Loucy (cell line): Measurements from ENCODE around the gene IL1F10.

Experiments used
- H2AFZ ChIP-seq: fragments of 200-600 bp; sonication (generic); 2 replicates; pipeline ENCODE4 v1.6.0; 2016; ENCODE audit warnings: antibody characterized with exemption, mild to moderate bottlenecking, low read length, moderate library complexity
- H3F3A ChIP-seq: fragments of 200-600 bp; 2 replicates; pipeline ENCODE4 v1.6.0; 2016; ENCODE audit warnings: antibody characterized with exemption, low read depth, mild to moderate bottlenecking
- H3K27me3 ChIP-seq: fragments of 200-600 bp; sonication (generic); 2 replicates; pipeline ENCODE4 v1.6.1; 2014; ENCODE audit warnings: low read length, mild to moderate bottlenecking; ENCODE audit not compliant: insufficient read depth, poor library complexity, severe bottlenecking
- H3K36me3 ChIP-seq: fragments of 200-600 bp; sonication (generic); 2 replicates; pipeline ENCODE4 v1.6.1; 2016; ENCODE audit warnings: low read length; ENCODE audit not compliant: insufficient read depth
- H3K4me1 ChIP-seq: fragments of 200-600 bp; sonication (generic); 2 replicates; pipeline ENCODE4 v1.5.1; 2014; ENCODE audit warnings: low read length, mild to moderate bottlenecking; ENCODE audit not compliant: insufficient read depth, poor library complexity, severe bottlenecking
- H3K4me2 ChIP-seq: fragments of 200-600 bp; sonication (generic); 2 replicates; pipeline ENCODE4 v1.6.0; 2014; ENCODE audit warnings: antibody characterized with exemption, low read length, low read depth, mild to moderate bottlenecking; ENCODE audit not compliant: poor library complexity, severe bottlenecking
- H3K4me3 ChIP-seq: fragments of 200-600 bp; sonication (generic); 2 replicates; pipeline ENCODE4 v1.5.1; 2014; ENCODE audit warnings: low read length, mild to moderate bottlenecking, mixed read lengths; ENCODE audit not compliant: poor library complexity, severe bottlenecking
- H3K79me2 ChIP-seq: fragments of 200-600 bp; sonication (generic); 2 replicates; pipeline ENCODE4 v1.6.1; 2014; ENCODE audit warnings: low read length; ENCODE audit not compliant: insufficient read depth
- H3K9ac ChIP-seq: fragments of 200-600 bp; sonication (generic); 2 replicates; pipeline ENCODE4 v1.6.0; 2014; ENCODE audit warnings: mild to moderate bottlenecking, low read depth, low read length, moderate library complexity; ENCODE audit not compliant: poor library complexity, severe bottlenecking
- H3K9me2 ChIP-seq: fragments of 200-600 bp; sonication (generic); replicated peaks from 2 replicates; pipeline ENCODE4 v1.6.1; 2016; ENCODE audit warnings: low read depth, low read length, mixed read lengths
- H3K9me3 ChIP-seq: fragments of 200-600 bp; sonication (generic); 2 replicates; pipeline ENCODE4 v1.6.1; 2014; ENCODE audit warnings: mild to moderate bottlenecking, antibody characterized with exemption, low read length, low read depth; ENCODE audit not compliant: insufficient read depth
- H4K20me1 ChIP-seq: fragments of 200-600 bp; sonication (generic); 2 replicates; pipeline ENCODE4 v1.6.0; 2014; ENCODE audit warnings: antibody characterized with exemption, low read length, mild to moderate bottlenecking; ENCODE audit not compliant: insufficient read depth, poor library complexity, severe bottlenecking
- EZH2phosphoT487 ChIP-seq: fragments of 200-600 bp; IDR thresholded peaks from 2 replicates; pipeline ENCODE4 v1.6.1; 2018; ENCODE audit warnings: antibody characterized with exemption, mild to moderate bottlenecking, moderate library complexity, borderline replicate concordance
- TF ChIP-seq, protein P1 (sequence below): fragments of 200-600 bp; sonication (generic); conservative IDR thresholded peaks from 2 replicates; pipeline ENCODE4 v1.5.1; 2014; ENCODE audit warnings: mild to moderate bottlenecking, antibody characterized with exemption, low read length

Gene IL1F10

DNA sequence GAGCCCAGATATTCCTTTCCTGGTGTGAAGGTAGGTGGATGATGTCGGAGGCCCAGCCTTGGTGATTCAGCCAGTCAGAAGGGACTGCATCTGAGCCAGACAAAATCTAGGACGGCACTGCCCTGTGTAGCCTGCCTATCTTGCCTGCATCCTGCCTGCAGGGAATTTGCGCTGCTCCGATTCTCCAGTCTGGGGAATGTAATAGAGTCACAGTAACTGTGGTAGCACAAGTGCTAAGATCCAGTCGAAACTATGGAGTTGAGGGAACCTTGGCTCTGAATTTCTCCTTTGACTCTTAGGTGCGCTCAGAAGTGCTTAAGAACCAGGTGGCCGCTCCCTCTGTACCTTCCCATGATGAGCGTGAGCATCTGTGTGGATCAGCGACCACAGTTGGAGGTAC, 31.0 kb upstream of the IL1F10 start:
- Histone ChIP-seq H3K9ac (no peak overlapping the region), H3K9me3 (no peaks in the 10 kb centered on the region), H3K4me1 (no peaks in the 10 kb centered on the region), H2AFZ (no peak overlapping the region), H3K4me3 (no peak overlapping the region), H3K9me2 (no peaks in the 10 kb centered on the region), H3K27me3 (no peaks in the 10 kb centered on the region), H4K20me1 (no peaks in the 10 kb centered on the region), H3K4me2 (no peak overlapping the region), H3K36me3 (no peaks in the 10 kb centered on the region), H3K79me2 (no peaks in the 10 kb centered on the region), H3F3A (no peaks in the 10 kb centered on the region)
- no peak for TF ChIP-seq EZH2phosphoT487
- TF ChIP-seq, protein P1, sequence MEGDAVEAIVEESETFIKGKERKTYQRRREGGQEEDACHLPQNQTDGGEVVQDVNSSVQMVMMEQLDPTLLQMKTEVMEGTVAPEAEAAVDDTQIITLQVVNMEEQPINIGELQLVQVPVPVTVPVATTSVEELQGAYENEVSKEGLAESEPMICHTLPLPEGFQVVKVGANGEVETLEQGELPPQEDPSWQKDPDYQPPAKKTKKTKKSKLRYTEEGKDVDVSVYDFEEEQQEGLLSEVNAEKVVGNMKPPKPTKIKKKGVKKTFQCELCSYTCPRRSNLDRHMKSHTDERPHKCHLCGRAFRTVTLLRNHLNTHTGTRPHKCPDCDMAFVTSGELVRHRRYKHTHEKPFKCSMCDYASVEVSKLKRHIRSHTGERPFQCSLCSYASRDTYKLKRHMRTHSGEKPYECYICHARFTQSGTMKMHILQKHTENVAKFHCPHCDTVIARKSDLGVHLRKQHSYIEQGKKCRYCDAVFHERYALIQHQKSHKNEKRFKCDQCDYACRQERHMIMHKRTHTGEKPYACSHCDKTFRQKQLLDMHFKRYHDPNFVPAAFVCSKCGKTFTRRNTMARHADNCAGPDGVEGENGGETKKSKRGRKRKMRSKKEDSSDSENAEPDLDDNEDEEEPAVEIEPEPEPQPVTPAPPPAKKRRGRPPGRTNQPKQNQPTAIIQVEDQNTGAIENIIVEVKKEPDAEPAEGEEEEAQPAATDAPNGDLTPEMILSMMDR: no peak

DNA sequence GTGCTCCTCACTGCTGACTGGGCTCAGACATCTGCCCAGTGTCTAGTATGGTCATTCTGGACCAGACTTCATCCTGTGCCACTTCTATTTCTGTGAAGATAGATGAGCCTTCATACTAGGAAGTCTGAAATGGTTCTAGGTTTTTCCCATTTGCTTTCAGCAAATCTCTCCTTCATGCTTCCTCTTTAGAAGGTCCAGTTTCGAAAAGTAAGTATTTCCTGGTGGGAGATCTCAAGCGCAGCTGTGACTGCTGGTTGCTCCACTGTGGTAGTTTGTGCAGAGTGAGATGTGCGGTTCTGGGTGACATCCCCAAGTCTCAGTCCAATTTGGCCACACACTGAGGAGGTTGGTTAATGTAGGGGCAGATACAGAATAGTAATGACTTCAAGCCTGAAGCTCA, 29.5 kb upstream of the IL1F10 start:
- H3K36me3 ChIP-seq: no peaks in the 10 kb centered on the region
- H3K79me2 ChIP-seq: no peaks in the 10 kb centered on the region
- H3F3A ChIP-seq: no peaks in the 10 kb centered on the region
- H3K4me1 ChIP-seq: no peaks in the 10 kb centered on the region
- H3K9ac ChIP-seq: no peak overlapping the region
- H3K4me3 ChIP-seq: no peak overlapping the region
- H3K9me2 ChIP-seq: no peaks in the 10 kb centered on the region
- no peaks in the 10 kb centered on the region for H3K9me3 ChIP-seq
- no peaks in the 10 kb centered on the region for H4K20me1 ChIP-seq
- no peaks in the 10 kb centered on the region for H3K27me3 ChIP-seq
- H3K4me2 ChIP-seq: no peak overlapping the region
- H2AFZ ChIP-seq: no peak overlapping the region
- TF ChIP-seq EZH2phosphoT487: no peak
- TF ChIP-seq, protein P1: no peak

DNA sequence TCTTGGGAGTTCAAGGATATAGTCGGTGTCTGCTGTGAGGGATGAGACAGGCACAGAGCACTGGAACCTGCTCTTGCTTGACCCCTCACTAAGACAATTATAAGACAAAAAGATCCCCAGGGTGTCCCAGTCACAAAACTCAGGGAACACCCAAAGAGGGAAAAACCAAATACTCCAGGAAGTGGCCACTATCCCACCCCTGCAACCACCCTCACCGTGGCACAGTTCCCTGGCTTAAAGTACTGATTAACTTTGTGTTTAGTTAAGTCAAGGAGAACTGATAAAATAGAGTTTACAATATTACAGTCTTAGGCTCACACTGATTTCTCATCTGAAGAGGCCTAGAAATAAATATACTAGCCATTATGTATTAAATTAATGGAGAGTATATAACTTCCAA, 28.6 kb upstream of the IL1F10 start:
- Histone ChIP-seq H3K9me2 (no peaks in the 10 kb centered on the region), H3K4me3 (no peak overlapping the region), H3K36me3 (no peaks in the 10 kb centered on the region), H3K4me2 (no peak overlapping the region), H3F3A (no peaks in the 10 kb centered on the region), H2AFZ (no peak overlapping the region), H3K4me1 (no peaks in the 10 kb centered on the region), H3K79me2 (no peaks in the 10 kb centered on the region), H4K20me1 (no peaks in the 10 kb centered on the region), H3K9me3 (no peaks in the 10 kb centered on the region), H3K27me3 (no peaks in the 10 kb centered on the region), H3K9ac (no peak overlapping the region)
- TF ChIP-seq, protein P1: no peak
- TF ChIP-seq EZH2phosphoT487: no peak
